ENCODE data around the gene FRMD4B.
A peak's percentile ranks its signal among the peaks of the same experiment; 100 is the strongest.

FRMD4B gene

GRCh38 chr3:69209413-69209812, 176.5 kb downstream of the FRMD4B start:
- no peaks in the 10 kb centered on the region for H3K27me3 ChIP-seq (ENCODE audit: control insufficient read depth, insufficient read depth, low read length)

DNA sequence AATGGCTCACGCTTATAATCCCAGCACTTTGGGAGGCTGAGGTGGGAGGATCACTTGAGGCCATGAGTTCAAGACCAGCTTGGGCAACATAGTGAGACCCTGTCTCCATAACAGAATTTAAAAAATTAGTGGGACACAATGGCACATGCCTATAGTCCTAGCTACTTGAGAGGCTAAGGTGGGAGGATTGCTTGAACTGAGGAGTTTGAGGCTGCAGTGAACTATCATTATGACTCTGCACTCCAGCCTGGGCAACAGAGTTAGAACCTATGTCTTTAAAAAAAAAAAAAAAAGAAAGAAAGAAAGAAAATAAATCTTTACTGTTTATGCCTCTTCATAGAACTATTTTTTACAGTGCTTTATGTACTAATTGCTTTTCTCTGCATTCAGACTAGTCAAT, 178.9 kb downstream of the FRMD4B start:
- no peak overlapping the region for H3K9ac ChIP-seq (ENCODE audit: low read length)
- H3K4me3 ChIP-seq (ENCODE audit: low read length) = no peak overlapping the region
- no peaks in the 10 kb centered on the region for H3K9me3 ChIP-seq (ENCODE audit: control insufficient read depth, low read depth, low read length)
- no peaks in the 10 kb centered on the region for H3K4me1 ChIP-seq (ENCODE audit: control insufficient read depth, low read depth, low read length)
- no peaks in the 10 kb centered on the region for H3K36me3 ChIP-seq (ENCODE audit: control insufficient read depth, low read depth, low read length)
- H3K27ac ChIP-seq (ENCODE audit: low read length) = no peak overlapping the region
- no peaks in the 10 kb centered on the region for H3K27me3 ChIP-seq (ENCODE audit: control insufficient read depth, insufficient read depth, low read length)

More at GRCh38 chr3:69209413-69209812, 176.5 kb downstream of the FRMD4B start:
- Histone ChIP-seq H3K27ac (ENCODE audit: low read length) (no peak overlapping the region), H3K9me3 (ENCODE audit: control insufficient read depth, low read depth, low read length) (no peaks in the 10 kb centered on the region), H3K9ac (ENCODE audit: low read length) (no peak overlapping the region), H3K4me1 (ENCODE audit: control insufficient read depth, low read depth, low read length) (no peaks in the 10 kb centered on the region), H3K4me3 (ENCODE audit: low read length) (no peak overlapping the region), H3K36me3 (ENCODE audit: control insufficient read depth, low read depth, low read length) (no peaks in the 10 kb centered on the region)

- H3K27ac ChIP-seq (ENCODE audit: low read length) = no peak overlapping the region
These were observed 180.5 kb downstream of the FRMD4B start for GRCh38 chr3:69205385-69205784.

GRCh38 chr3:69204315-69204957, 181.5 kb downstream of the FRMD4B start:
- Histone ChIP-seq H3K36me3 (ENCODE audit: control insufficient read depth, low read depth, low read length) (no peaks in the 10 kb centered on the region), H3K4me3 (ENCODE audit: low read length) (no peak overlapping the region), H3K9ac (ENCODE audit: low read length) (no peak overlapping the region), H3K27me3 (ENCODE audit: control insufficient read depth, insufficient read depth, low read length) (no peaks in the 10 kb centered on the region), H3K27ac (ENCODE audit: low read length) (no peak overlapping the region), H3K9me3 (ENCODE audit: control insufficient read depth, low read depth, low read length) (no peaks in the 10 kb centered on the region), H3K4me1 (ENCODE audit: control insufficient read depth, low read depth, low read length) (peaks cover 8% of the 10 kb centered on the region)

More at GRCh38 chr3:69205385-69205784, 180.5 kb downstream of the FRMD4B start:
- Histone ChIP-seq H3K36me3 (ENCODE audit: control insufficient read depth, low read depth, low read length) (no peaks in the 10 kb centered on the region), H3K9ac (ENCODE audit: low read length) (no peak overlapping the region), H3K9me3 (ENCODE audit: control insufficient read depth, low read depth, low read length) (no peaks in the 10 kb centered on the region), H3K27me3 (ENCODE audit: control insufficient read depth, insufficient read depth, low read length) (no peaks in the 10 kb centered on the region), H3K4me1 (ENCODE audit: control insufficient read depth, low read depth, low read length) (peaks cover 7% of the 10 kb centered on the region), H3K4me3 (ENCODE audit: low read length) (no peak overlapping the region)

DNA sequence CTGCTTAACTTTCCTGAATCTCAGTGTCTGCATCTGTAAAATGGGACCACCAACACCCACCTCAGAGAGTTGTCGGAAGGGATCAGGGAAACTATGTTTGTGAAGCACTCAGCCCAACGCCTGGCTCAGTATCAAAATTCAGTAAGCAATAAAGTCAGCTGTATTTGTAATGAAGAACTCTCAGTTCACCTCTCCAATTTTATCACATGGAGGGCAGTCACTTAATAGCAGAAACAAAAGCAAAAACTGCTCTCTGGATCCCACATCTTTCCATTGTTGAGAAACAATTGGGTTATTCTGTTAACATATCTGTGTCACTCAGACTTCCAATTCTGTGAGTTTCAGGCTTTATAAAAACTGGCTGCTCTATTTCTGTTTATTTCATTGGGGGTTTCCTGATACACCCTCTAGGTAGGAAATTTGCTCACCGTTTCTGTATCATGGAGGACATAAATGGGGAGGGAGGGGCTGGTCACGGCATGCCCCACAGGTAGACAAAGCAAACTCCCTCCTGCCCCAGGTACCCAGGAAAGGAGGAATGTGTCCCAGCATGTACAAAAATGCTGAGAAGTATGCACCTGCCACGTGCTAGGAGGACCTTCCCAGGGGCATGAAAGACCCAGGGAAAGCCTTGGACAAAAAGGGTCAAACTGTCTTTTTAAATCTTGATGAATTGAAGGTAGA, 182.1 kb downstream of the FRMD4B start:
- H3K27ac ChIP-seq (ENCODE audit: low read length) = no peak overlapping the region

GRCh38 chr3:69201658-69202057, 184.2 kb downstream of the FRMD4B start:
- H3K27ac ChIP-seq (ENCODE audit: low read length) = no peak overlapping the region
- H3K4me3 ChIP-seq (ENCODE audit: low read length) = no peak overlapping the region
- peaks cover 14% of the 10 kb centered on the region for H3K4me1 ChIP-seq (ENCODE audit: control insufficient read depth, low read depth, low read length)
- H3K27me3 ChIP-seq (ENCODE audit: control insufficient read depth, insufficient read depth, low read length) = no peaks in the 10 kb centered on the region
- no peaks in the 10 kb centered on the region for H3K36me3 ChIP-seq (ENCODE audit: control insufficient read depth, low read depth, low read length)
- no peaks in the 10 kb centered on the region for H3K9me3 ChIP-seq (ENCODE audit: control insufficient read depth, low read depth, low read length)
- no peak overlapping the region for H3K9ac ChIP-seq (ENCODE audit: low read length)

More for the DNA sequence above, 182.1 kb downstream of the FRMD4B start:
- Histone ChIP-seq H3K4me1 (ENCODE audit: control insufficient read depth, low read depth, low read length) (peaks cover 8% of the 10 kb centered on the region), H3K27me3 (ENCODE audit: control insufficient read depth, insufficient read depth, low read length) (no peaks in the 10 kb centered on the region), H3K4me3 (ENCODE audit: low read length) (no peak overlapping the region), H3K9me3 (ENCODE audit: control insufficient read depth, low read depth, low read length) (no peaks in the 10 kb centered on the region), H3K36me3 (ENCODE audit: control insufficient read depth, low read depth, low read length) (no peaks in the 10 kb centered on the region), H3K9ac (ENCODE audit: low read length) (no peak overlapping the region)

GRCh38 chr3:69200384-69201068, 185.4 kb downstream of the FRMD4B start:
- H3K9ac ChIP-seq (ENCODE audit: low read length) = peak overlapping the region; percentile 9
- H3K27ac ChIP-seq (ENCODE audit: low read length) = no peak overlapping the region
- no peaks in the 10 kb centered on the region for H3K9me3 ChIP-seq (ENCODE audit: control insufficient read depth, low read depth, low read length)
- H3K4me3 ChIP-seq (ENCODE audit: low read length) = peak overlapping the region; percentile 28
- H3K4me1 ChIP-seq (ENCODE audit: control insufficient read depth, low read depth, low read length) = peaks cover 14% of the 10 kb centered on the region
- no peaks in the 10 kb centered on the region for H3K36me3 ChIP-seq (ENCODE audit: control insufficient read depth, low read depth, low read length)
- H3K27me3 ChIP-seq (ENCODE audit: control insufficient read depth, insufficient read depth, low read length) = no peaks in the 10 kb centered on the region

DNA sequence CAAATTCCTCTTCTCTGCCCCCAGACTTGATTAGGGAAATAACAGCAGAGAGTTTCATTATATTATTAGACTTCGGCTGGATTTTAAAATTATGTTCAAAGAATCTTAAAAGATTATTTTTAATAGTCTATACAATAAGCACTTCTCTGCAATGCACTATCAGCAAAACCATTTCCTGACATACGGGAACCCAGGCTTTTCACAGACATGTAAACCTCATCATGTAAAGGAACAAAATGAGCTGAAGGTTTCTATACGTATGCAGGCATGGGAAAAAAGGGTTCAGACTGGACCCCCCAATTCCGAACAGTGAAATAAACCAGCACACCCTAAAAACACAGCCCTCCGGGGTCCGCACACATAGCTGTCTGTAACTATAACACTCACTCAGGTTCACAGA, 185.9 kb downstream of the FRMD4B start:
- Histone ChIP-seq H3K36me3 (ENCODE audit: control insufficient read depth, low read depth, low read length) (no peaks in the 10 kb centered on the region), H3K4me1 (ENCODE audit: control insufficient read depth, low read depth, low read length) (peaks cover 14% of the 10 kb centered on the region), H3K4me3 (ENCODE audit: low read length) (no peak overlapping the region), H3K9ac (ENCODE audit: low read length) (no peak overlapping the region), H3K27me3 (ENCODE audit: control insufficient read depth, insufficient read depth, low read length) (no peaks in the 10 kb centered on the region), H3K9me3 (ENCODE audit: control insufficient read depth, low read depth, low read length) (no peaks in the 10 kb centered on the region), H3K27ac (ENCODE audit: low read length) (no peak overlapping the region)

DNA sequence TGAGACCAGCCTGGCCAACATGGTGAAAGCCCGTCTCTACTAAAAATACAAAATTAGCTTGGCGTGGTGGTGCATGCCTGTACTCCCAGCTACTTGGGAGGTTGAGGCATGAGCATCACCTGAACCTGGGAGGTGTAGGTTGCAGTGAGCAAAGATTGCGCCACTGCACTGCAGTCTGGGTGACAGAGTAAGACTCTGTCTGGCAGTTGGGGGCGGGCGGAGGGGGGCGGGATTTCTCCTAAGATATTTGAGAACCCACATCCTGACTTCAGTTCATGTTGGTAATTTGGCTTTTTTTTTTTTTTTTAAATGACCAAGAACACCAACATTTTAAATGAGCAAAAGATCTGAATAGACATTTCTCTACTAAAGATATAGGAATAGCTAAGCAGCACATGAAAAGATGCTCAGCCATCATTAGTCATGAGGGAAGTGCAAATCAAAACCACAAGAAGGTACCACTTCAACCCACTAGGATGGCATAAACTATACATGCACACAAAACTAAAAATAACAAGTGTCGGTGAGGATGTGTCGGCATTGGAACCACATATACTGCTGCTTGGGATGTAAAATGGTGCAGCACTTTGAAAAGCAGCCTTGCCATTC, 187.9 kb downstream of the FRMD4B start:
- H3K9me3 ChIP-seq (ENCODE audit: control insufficient read depth, low read depth, low read length) = no peaks in the 10 kb centered on the region
- H3K4me1 ChIP-seq (ENCODE audit: control insufficient read depth, low read depth, low read length) = peaks cover 14% of the 10 kb centered on the region
- H3K27me3 ChIP-seq (ENCODE audit: control insufficient read depth, insufficient read depth, low read length) = no peaks in the 10 kb centered on the region
- H3K9ac ChIP-seq (ENCODE audit: low read length) = no peak overlapping the region
- H3K27ac ChIP-seq (ENCODE audit: low read length) = no peak overlapping the region
- H3K36me3 ChIP-seq (ENCODE audit: control insufficient read depth, low read depth, low read length) = peaks cover 3% of the 10 kb centered on the region
- no peak overlapping the region for H3K4me3 ChIP-seq (ENCODE audit: low read length)

- Histone ChIP-seq H3K27ac (ENCODE audit: low read length) (no peak overlapping the region), H3K9me3 (ENCODE audit: control insufficient read depth, low read depth, low read length) (no peaks in the 10 kb centered on the region), H3K4me1 (ENCODE audit: control insufficient read depth, low read depth, low read length) (peaks cover 14% of the 10 kb centered on the region), H3K36me3 (ENCODE audit: control insufficient read depth, low read depth, low read length) (peaks cover 3% of the 10 kb centered on the region), H3K9ac (ENCODE audit: low read length) (no peak overlapping the region), H3K4me3 (ENCODE audit: low read length) (no peak overlapping the region), H3K27me3 (ENCODE audit: control insufficient read depth, insufficient read depth, low read length) (no peaks in the 10 kb centered on the region)
These were observed 188.4 kb downstream of the FRMD4B start for GRCh38 chr3:69197455-69197854.

- no peaks in the 10 kb centered on the region for H3K9me3 ChIP-seq (ENCODE audit: control insufficient read depth, low read depth, low read length)
- no peaks in the 10 kb centered on the region for H3K27me3 ChIP-seq (ENCODE audit: control insufficient read depth, insufficient read depth, low read length)
- H3K4me1 ChIP-seq (ENCODE audit: control insufficient read depth, low read depth, low read length) = peaks cover 14% of the 10 kb centered on the region
- no peak overlapping the region for H3K4me3 ChIP-seq (ENCODE audit: low read length)
- H3K36me3 ChIP-seq (ENCODE audit: control insufficient read depth, low read depth, low read length) = peaks cover 3% of the 10 kb centered on the region
- no peak overlapping the region for H3K9ac ChIP-seq (ENCODE audit: low read length)
- no peak overlapping the region for H3K27ac ChIP-seq (ENCODE audit: low read length)
These were observed 189.0 kb downstream of the FRMD4B start for GRCh38 chr3:69196876-69197275.

All from iPS-18a (cell line).